Measurements from ENCODE around the gene NPAS2. TPM values are rescaled to one million over a fixed set of nuclear protein-coding genes. Genes with fewer than 3 reads are reported as not detected.

The NPAS2 gene
- total and polyA plus RNA-seq, 4 donors: 5.9 to 17.1 (median 10.4) TPM

DNA sequence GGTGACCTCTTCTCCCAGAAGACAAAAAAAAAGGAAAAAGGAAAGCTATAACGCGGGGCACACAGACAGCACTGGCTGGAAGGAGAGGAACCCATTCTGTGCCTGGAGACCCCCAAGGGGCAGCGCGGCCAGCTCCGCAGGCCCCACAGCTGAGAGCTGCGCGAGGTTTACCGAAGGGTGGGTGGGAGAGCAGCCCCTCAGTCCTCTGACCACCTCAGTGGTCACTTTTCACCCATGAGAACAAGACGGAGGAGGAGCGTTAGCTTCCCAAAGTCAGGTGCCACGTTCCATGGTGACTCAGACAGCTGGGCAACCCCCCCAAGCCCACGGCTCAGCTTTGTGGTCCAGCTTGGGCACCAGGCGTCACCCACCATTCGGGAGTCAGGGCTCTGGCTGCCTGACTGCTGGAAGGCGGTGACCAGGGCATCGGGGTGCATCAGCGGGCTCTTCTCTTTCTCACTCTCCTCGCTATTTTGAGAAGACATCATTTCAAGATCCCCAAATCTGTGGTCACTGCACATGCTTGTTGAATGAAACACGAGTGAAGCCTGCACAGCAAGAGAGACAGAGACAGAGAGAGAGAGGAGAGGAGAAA lies 217.3 kb downstream of the NPAS2 start:
- DNase-seq: no peak
- no peak overlapping the region for H3K4me3 ChIP-seq
- H3K27ac ChIP-seq (ENCODE audit: low read depth in 1 of 2, low read length in 1 of 2): no peak overlapping the region
- peaks cover 0 to 2% (median 0%) of the 10 kb centered on the region in 4 donors for H3K9me3 ChIP-seq (ENCODE audit: control insufficient read depth in 4 of 4, insufficient read depth in 3 of 4, low read length in 3 of 4)
- H3K27me3 ChIP-seq (ENCODE audit: control insufficient read depth in 3 of 3, insufficient read depth in 3 of 3, low read length in 2 of 3): no peaks in the 10 kb centered on the region
- H3K9ac ChIP-seq (ENCODE audit: insufficient read depth in 1 of 2, low read length in 2 of 2): no peak overlapping the region
- peaks cover 0 to 45% (median 17%) of the 10 kb centered on the region in 4 donors for H3K36me3 ChIP-seq (ENCODE audit: control insufficient read depth in 4 of 4, insufficient read depth in 4 of 4, low read length in 4 of 4)
- ATAC-seq (ENCODE audit: insufficient read depth, low FRiP score): no peak
- TF ChIP-seq, protein P1, sequence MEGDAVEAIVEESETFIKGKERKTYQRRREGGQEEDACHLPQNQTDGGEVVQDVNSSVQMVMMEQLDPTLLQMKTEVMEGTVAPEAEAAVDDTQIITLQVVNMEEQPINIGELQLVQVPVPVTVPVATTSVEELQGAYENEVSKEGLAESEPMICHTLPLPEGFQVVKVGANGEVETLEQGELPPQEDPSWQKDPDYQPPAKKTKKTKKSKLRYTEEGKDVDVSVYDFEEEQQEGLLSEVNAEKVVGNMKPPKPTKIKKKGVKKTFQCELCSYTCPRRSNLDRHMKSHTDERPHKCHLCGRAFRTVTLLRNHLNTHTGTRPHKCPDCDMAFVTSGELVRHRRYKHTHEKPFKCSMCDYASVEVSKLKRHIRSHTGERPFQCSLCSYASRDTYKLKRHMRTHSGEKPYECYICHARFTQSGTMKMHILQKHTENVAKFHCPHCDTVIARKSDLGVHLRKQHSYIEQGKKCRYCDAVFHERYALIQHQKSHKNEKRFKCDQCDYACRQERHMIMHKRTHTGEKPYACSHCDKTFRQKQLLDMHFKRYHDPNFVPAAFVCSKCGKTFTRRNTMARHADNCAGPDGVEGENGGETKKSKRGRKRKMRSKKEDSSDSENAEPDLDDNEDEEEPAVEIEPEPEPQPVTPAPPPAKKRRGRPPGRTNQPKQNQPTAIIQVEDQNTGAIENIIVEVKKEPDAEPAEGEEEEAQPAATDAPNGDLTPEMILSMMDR (IDR thresholded peaks at IDR 0.05; ENCODE audit: control extremely low read depth, extremely low read depth): no peak
- H3K4me1 ChIP-seq (ENCODE audit: control insufficient read depth in 5 of 5, insufficient read depth in 5 of 5, low read length in 5 of 5): no peaks in the 10 kb centered on the region
- WGBS, 2 donors: 94 to 98% methylated on average over 19 of the region's 19 CpGs

DNA sequence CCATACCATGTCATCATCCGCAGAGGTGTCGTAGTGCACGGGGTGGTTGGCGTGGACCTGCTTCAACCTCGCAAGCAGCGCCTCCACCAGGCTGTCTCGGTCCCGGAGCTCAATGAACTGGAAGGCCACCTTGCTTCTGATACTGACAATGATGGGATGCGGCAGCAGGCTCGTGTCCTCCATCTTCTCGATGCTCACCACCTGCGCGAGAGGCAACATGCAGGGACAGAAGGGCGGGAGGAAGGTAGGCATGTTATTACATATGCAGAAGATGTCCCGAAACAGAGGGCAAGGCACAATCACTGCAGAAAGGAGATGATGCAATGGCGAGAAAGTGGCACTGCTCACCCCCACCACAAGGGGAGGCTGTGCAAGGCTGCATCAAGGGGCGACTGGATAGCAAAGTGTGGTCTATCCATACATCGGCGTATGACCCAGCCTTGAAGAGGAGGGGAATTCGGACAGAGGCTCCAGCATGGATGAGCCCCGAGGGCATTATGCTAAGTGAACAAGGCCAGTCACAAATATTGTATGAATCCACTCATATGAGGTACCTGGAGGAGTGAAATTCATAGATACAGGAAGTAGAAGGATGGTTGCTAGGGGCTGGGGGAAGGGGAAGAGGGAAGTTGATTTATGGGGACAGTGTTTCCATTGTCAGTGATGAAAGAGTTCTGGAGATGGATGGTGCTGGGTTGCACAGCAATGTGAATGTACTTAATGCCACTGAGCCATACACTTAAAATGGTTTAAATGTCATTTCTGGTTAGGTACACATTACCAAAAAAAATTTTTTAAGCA lies 218.7 kb downstream of the NPAS2 start:
- Histone ChIP-seq H3K27me3 (ENCODE audit: control insufficient read depth in 3 of 3, insufficient read depth in 3 of 3, low read length in 2 of 3) (no peaks in the 10 kb centered on the region), H3K36me3 (ENCODE audit: control insufficient read depth in 4 of 4, insufficient read depth in 4 of 4, low read length in 4 of 4) (peaks cover 0 to 43% (median 13%) of the 10 kb centered on the region in 4 donors), H3K9me3 (ENCODE audit: control insufficient read depth in 4 of 4, insufficient read depth in 3 of 4, low read length in 3 of 4) (peaks cover 0 to 2% (median 0%) of the 10 kb centered on the region in 4 donors), H3K4me3 (no peak overlapping the region), H3K9ac (ENCODE audit: insufficient read depth in 1 of 2, low read length in 2 of 2) (no peak overlapping the region), H3K27ac (ENCODE audit: low read depth in 1 of 2, low read length in 1 of 2) (no peak overlapping the region), H3K4me1 (ENCODE audit: control insufficient read depth in 5 of 5, insufficient read depth in 5 of 5, low read length in 5 of 5) (no peaks in the 10 kb centered on the region)
- WGBS, 2 donors: 89 to 92% methylated on average over 21 of the region's 21 CpGs
- DNase-seq (no peak), ATAC-seq (ENCODE audit: insufficient read depth, low FRiP score) (no peak)
- TF ChIP-seq, protein P1 (IDR thresholded peaks at IDR 0.05; ENCODE audit: control extremely low read depth, extremely low read depth): no peak

DNA sequence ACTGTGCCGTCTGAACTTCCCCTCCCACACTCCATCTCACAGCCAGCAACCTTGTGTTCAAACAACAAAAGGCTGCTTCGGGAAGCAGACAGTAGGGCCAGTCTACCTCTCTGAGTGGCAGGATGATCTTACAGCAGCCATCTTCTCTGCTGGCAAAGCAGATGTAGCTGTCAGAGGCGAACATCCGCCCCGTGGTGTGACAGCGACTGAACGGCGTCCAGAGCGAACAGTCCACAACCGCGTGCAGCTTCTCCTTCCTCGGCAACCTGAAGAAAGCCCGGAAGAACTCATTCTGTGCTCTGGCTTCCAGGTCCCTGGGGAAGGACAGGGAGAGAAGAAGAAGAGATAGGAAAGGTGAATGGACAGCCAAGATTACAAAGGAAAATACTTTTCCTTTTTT lies 220.1 kb downstream of the NPAS2 start:
- Histone ChIP-seq H3K9me3 (ENCODE audit: control insufficient read depth in 4 of 4, insufficient read depth in 3 of 4, low read length in 3 of 4) (peaks cover 0 to 2% (median 0%) of the 10 kb centered on the region in 4 donors), H3K27me3 (ENCODE audit: control insufficient read depth in 3 of 3, insufficient read depth in 3 of 3, low read length in 2 of 3) (no peaks in the 10 kb centered on the region), H3K36me3 (ENCODE audit: control insufficient read depth in 4 of 4, insufficient read depth in 4 of 4, low read length in 4 of 4) (peaks cover 0 to 35% (median 10%) of the 10 kb centered on the region in 4 donors), H3K4me1 (ENCODE audit: control insufficient read depth in 5 of 5, insufficient read depth in 5 of 5, low read length in 5 of 5) (peaks cover 0 to 1% (median 0%) of the 10 kb centered on the region in 5 donors), H3K27ac (ENCODE audit: low read depth in 1 of 2, low read length in 1 of 2) (no peak overlapping the region), H3K4me3 (no peak overlapping the region), H3K9ac (ENCODE audit: insufficient read depth in 1 of 2, low read length in 2 of 2) (no peak overlapping the region)
- ATAC-seq (ENCODE audit: insufficient read depth, low FRiP score) (no peak), DNase-seq (no peak)
- TF ChIP-seq, protein P1 (IDR thresholded peaks at IDR 0.05; ENCODE audit: control extremely low read depth, extremely low read depth): no peak
- WGBS, 2 donors: 90% methylated on average over 13 of the region's 13 CpGs
